Measurements from ENCODE around the gene YPEL3. TPM values are rescaled to one million over a fixed set of nuclear protein-coding genes. Genes with fewer than 3 reads are reported as not detected.

The YPEL3 gene
- total RNA-seq, 1 donor from 2014 or later, result 113 TPM

GRCh38 chr16:30087181-30087898 lies 8.7 kb downstream of the YPEL3 start:
- Histone ChIP-seq H3K4me3 (no peak overlapping the region), H3K9me3 (no peaks in the 10 kb centered on the region), H3K27me3 (ENCODE audit: low read depth) (no peaks in the 10 kb centered on the region), H3K27ac (peak overlapping the region; percentile 24), H3K36me3 (peaks cover 40% of the 10 kb centered on the region), H3K4me1 (peaks cover 22% of the 10 kb centered on the region)
- intact Hi-C loops (cut with DNase I), result no loop called here
- ATAC-seq (no peak), DNase-seq (peak; percentile 60)
- no peak for TF ChIP-seq CTCF (IDR thresholded peaks at IDR 0.05)

GRCh38 chr16:30086291-30087140 lies 9.5 kb downstream of the YPEL3 start:
- peaks cover 48% of the 10 kb centered on the region for H3K36me3 ChIP-seq
- DNase-seq, result no peak
- H3K4me3 ChIP-seq, result no peak overlapping the region
- no peaks in the 10 kb centered on the region for H3K27me3 ChIP-seq (ENCODE audit: low read depth)
- ATAC-seq, result no peak
- peaks cover 17% of the 10 kb centered on the region for H3K4me1 ChIP-seq
- intact Hi-C loops (cut with DNase I), result no loop called here
- peak overlapping the region; percentile 24 for H3K27ac ChIP-seq
- no peak for TF ChIP-seq CTCF (IDR thresholded peaks at IDR 0.05)
- no peaks in the 10 kb centered on the region for H3K9me3 ChIP-seq

GRCh38 chr16:30085820-30086219 lies 10.2 kb downstream of the YPEL3 start:
- H3K4me3 ChIP-seq, result no peak overlapping the region
- ATAC-seq (no peak), DNase-seq (no peak)
- intact Hi-C loops (cut with DNase I), result no loop called here
- no peak for TF ChIP-seq CTCF (IDR thresholded peaks at IDR 0.05)
- no peaks in the 10 kb centered on the region for H3K27me3 ChIP-seq (ENCODE audit: low read depth)
- H3K9me3 ChIP-seq, result no peaks in the 10 kb centered on the region
- H3K27ac ChIP-seq, result no peak overlapping the region
- peaks cover 10% of the 10 kb centered on the region for H3K4me1 ChIP-seq
- peaks cover 55% of the 10 kb centered on the region for H3K36me3 ChIP-seq

GRCh38 chr16:30085247-30085646 lies 10.8 kb downstream of the YPEL3 start:
- Histone ChIP-seq H3K36me3 (peaks cover 61% of the 10 kb centered on the region), H3K27me3 (ENCODE audit: low read depth) (no peaks in the 10 kb centered on the region), H3K4me1 (peaks cover 5% of the 10 kb centered on the region), H3K27ac (no peak overlapping the region), H3K9me3 (no peaks in the 10 kb centered on the region), H3K4me3 (no peak overlapping the region)
- ATAC-seq, result no peak
- no peak for DNase-seq
- TF ChIP-seq CTCF (IDR thresholded peaks at IDR 0.05), result no peak
- intact Hi-C loops (cut with DNase I), result no loop called here

- peak in 1 of 2 donors; percentile 4 for ATAC-seq
- peaks cover 65% of the 10 kb centered on the region for H3K36me3 ChIP-seq
- no peaks in the 10 kb centered on the region for H3K4me1 ChIP-seq
- H3K9me3 ChIP-seq, result no peaks in the 10 kb centered on the region
- no peak for DNase-seq
- intact Hi-C loops (cut with DNase I), result no loop called here
- TF ChIP-seq CTCF (IDR thresholded peaks at IDR 0.05), result no peak
- H3K27ac ChIP-seq, result no peak overlapping the region
- H3K4me3 ChIP-seq, result no peak overlapping the region
- H3K27me3 ChIP-seq (ENCODE audit: low read depth), result no peaks in the 10 kb centered on the region
Measured at GRCh38 chr16:30084816-30085159, 11.2 kb downstream of the YPEL3 start.

Measured in lower lobe of right lung (tissue), 2 donors.